ENCODE data around the gene ADSL.

GRCh38 chr22:40407021-40407761 is 60.9 kb downstream of the ADSL start:
- TF ChIP-seq POLR2A (IDR thresholded peaks at IDR 0.05) (no peak), CTCF (IDR thresholded peaks at IDR 0.05) (no peak), POLR2AphosphoS5 (IDR thresholded peaks at IDR 0.05) (no peak)
